Osteocyte (in vitro differentiated cells): ENCODE measurements around the gene LRRC23. TPM values are rescaled to one million over a fixed set of nuclear protein-coding genes. Genes with fewer than 3 reads are reported as not detected.

ENCODE experiments used
- DNase-seq: peaks from one replicate; pipeline ENCODE4 v3.0.0; 2021; ENCODE audit warnings: mixed read lengths; ENCODE audit not compliant: unreplicated experiment; ENCODE audit errors: extremely low spot score
- H3K27ac Mint-ChIP-seq: one replicate; pipeline ENCODE4 v1.8.0; 2021; ENCODE audit warnings: mild to moderate bottlenecking, mixed read lengths; ENCODE audit not compliant: unreplicated experiment
- H3K27me3 Mint-ChIP-seq: one replicate; pipeline ENCODE4 v1.8.0; 2021; ENCODE audit warnings: mixed read lengths; ENCODE audit not compliant: unreplicated experiment
- H3K36me3 Mint-ChIP-seq: one replicate; pipeline ENCODE4 v1.8.0; 2021; ENCODE audit warnings: mixed read lengths; ENCODE audit not compliant: unreplicated experiment
- H3K4me1 Mint-ChIP-seq: one replicate; pipeline ENCODE4 v1.8.0; 2021; ENCODE audit warnings: mixed read lengths; ENCODE audit not compliant: unreplicated experiment
- H3K4me3 Mint-ChIP-seq: one replicate; pipeline ENCODE4 v1.8.0; 2021; ENCODE audit warnings: mild to moderate bottlenecking, moderate library complexity, mixed read lengths; ENCODE audit not compliant: unreplicated experiment
- H3K9me3 Mint-ChIP-seq: one replicate; pipeline ENCODE4 v1.8.0; 2021; ENCODE audit warnings: mixed read lengths; ENCODE audit not compliant: unreplicated experiment
- CTCF ChIP-seq: fragments of 200-600 bp; sonication (generic); IDR thresholded peaks from 2 replicates; pipeline ENCODE4 v1.5.0; 2021; ENCODE audit warnings: antibody characterized with exemption, mild to moderate bottlenecking, moderate library complexity
- total RNA-seq: library from RNA; stranded (reverse); gene quantifications from 2 replicates; pipeline ENCODE4 v1.2.1, GENCODE V29; 2021

The LRRC23 gene
- total RNA-seq, 1 donor from 2014 or later, result 11.3 TPM

GRCh38 chr12:6917491-6918231 lies 13.0 kb downstream of the LRRC23 start:
- DNase-seq, result no peak
- no peak for TF ChIP-seq CTCF
- Mint-ChIP-seq H3K27me3 (no peaks in the 10 kb centered on the region), H3K27ac (no peak overlapping the region), H3K4me1 (peaks cover 18% of the 10 kb centered on the region), H3K36me3 (peaks cover 4% of the 10 kb centered on the region), H3K9me3 (no peaks in the 10 kb centered on the region), H3K4me3 (no peak overlapping the region)

- DNase-seq, result no peak
- H3K4me3 Mint-ChIP-seq, result no peak overlapping the region
- peaks cover 4% of the 10 kb centered on the region for H3K36me3 Mint-ChIP-seq
- H3K4me1 Mint-ChIP-seq, result peaks cover 19% of the 10 kb centered on the region
- no peak for TF ChIP-seq CTCF
- no peaks in the 10 kb centered on the region for H3K9me3 Mint-ChIP-seq
- no peak overlapping the region for H3K27ac Mint-ChIP-seq
- no peaks in the 10 kb centered on the region for H3K27me3 Mint-ChIP-seq
Measured at GRCh38 chr12:6919588-6919987, 15.0 kb downstream of the LRRC23 start.

GRCh38 chr12:6921539-6921938 lies 16.9 kb downstream of the LRRC23 start:
- Mint-ChIP-seq H3K27me3 (no peaks in the 10 kb centered on the region), H3K27ac (no peak overlapping the region), H3K4me1 (peaks cover 29% of the 10 kb centered on the region), H3K36me3 (peaks cover 4% of the 10 kb centered on the region), H3K9me3 (no peaks in the 10 kb centered on the region), H3K4me3 (no peak overlapping the region)
- no peak for TF ChIP-seq CTCF
- DNase-seq, result no peak

GRCh38 chr12:6921996-6922946 lies 17.6 kb downstream of the LRRC23 start:
- Mint-ChIP-seq H3K4me3 (no peak overlapping the region), H3K36me3 (peaks cover 3% of the 10 kb centered on the region), H3K4me1 (peaks cover 35% of the 10 kb centered on the region)

More at GRCh38 chr12:6921996-6922946, 17.6 kb downstream of the LRRC23 start:
- no peak for TF ChIP-seq CTCF
- DNase-seq, result no peak
- no peaks in the 10 kb centered on the region for H3K9me3 Mint-ChIP-seq
- H3K27me3 Mint-ChIP-seq, result no peaks in the 10 kb centered on the region
- no peak overlapping the region for H3K27ac Mint-ChIP-seq
